Stimulated activated CD8-positive, alpha-beta memory T cell treated with anti-CD3 and anti-CD28 coated beads, Interleukin-12 subunit alpha, Interleukin-12 subunit beta, amount 100 ng/mL, for 24 hours (primary cell): ENCODE data around the gene HOXA4.

ENCODE experiments used
- DNase-seq: peaks from one replicate; pipeline ENCODE4 v3.0.0-alpha.2; 2020; ENCODE audit errors: extremely low read depth

HOXA4 gene

DNA sequence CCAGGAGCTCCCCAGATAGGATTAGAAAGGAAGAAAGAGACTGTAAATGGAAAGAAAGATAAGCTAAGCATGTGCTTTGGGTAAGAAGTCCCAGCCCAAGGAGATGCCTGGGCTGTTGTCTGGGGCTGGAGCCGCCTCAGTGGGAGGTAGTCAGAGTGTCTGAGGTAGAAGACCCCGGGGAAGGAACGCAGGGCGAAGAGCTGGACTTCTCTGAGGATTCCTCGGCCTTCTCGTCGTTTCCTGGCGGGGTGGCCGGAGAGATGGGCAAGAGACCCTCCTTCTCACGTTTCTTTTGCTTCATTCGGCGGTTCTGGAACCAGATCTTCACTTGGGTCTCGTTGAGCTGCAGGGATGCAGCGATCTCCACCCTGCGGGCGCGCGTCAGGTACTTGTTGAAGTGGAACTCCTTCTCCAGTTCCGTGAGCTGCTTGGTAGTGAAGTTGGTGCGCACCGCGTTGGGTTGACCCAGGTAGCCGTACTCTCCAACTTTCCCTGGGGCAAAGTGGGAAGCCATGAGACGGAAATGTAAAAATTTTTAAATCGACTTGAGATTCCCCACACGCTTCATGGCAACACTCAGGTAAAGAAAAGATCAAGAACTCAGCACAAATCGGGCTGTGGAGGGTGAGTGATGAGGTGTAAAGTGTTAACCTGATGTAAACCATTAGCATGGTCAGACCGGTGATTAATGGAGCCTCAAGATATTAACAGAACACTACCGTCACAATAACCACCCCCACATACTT lies 36.1 kb downstream of the HOXA4 start:
- no peak for DNase-seq

DNA sequence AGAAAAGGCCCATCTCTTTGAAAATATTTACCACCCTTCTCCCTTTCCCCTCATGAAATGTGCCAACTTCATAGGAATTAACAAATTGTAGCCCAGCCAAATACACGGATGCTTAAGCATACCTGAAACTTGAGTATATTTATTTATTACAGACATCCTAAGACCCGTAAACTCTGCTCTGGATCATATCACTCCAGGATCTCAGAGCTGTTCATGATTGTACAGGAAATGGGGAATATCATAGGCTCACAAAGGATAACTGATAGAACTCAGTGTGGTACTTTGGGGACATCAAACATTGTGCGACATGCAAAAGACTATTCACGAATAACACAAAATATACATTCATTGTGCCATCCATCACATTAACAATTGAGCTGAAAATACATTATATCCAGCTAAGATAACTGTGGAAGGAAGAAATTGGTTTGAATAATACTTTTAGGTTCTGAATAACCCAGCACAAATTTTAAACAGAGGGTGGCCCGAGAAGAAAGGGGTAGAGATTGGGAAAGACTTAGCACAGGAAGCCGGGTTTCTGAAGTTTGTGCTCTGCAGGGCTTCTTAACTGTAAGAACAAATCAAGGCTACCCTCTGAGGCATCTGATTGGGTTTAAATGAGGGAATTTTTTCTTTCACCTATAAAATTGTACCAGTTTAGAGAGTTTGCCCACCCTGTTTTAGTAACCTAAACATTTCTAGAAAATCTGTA lies 37.2 kb downstream of the HOXA4 start:
- DNase-seq: no peak

DNA sequence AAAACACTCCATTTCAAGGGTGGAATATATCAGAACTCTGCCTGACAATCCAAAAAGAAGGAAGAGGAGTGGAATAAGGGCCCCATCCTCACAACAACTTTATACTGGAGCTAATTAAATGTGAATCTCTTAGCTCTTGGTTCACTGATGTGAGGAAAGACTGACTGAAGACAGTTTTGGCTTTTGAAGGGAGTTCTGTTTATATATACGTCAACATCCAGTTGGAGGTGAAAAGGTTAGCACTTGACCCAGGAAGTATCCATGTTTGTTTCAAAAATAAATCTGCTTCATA lies 37.8 kb downstream of the HOXA4 start:
- DNase-seq: no peak

DNA sequence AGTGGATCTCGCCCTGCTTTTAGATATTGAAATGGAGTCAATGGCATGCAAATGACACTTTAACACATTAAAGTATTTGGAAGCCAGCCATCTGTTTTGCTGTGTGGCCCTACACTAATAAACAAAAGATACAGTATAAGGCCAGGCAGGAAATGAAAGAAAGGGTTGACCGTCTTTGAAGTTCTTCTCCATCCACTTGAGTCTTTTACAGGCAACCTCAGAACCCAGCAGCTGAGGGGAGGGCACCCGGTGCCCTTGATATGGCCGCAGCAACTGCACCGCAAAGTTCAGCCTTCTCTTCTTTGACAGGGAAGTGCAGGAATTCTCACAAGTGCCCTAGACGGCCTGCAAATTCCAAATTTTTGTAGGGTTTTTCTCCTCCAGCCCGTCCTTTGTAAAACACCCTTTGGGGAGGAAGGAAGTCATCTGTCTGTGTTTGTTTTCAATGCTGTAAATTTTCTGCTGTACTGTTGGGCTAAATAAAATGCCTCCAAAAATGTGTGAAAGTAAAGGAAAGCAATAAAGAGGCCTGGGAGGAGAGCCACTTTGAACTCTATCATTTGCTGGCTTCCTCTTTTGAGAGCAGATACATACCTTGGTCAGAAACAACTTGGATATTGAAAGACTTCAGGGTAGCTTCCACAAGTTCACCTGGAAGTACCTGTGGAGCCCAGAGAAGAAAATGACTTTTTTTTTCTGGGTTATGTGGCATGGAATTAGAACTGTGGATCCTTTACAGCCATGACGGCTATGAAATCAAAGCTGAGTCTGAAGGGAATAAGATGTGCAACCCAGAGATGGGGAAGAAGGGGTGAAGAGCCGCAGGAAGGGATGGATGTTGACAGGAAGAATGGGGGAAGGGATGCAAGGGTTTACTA lies 38.4 kb downstream of the HOXA4 start:
- DNase-seq: no peak

DNA sequence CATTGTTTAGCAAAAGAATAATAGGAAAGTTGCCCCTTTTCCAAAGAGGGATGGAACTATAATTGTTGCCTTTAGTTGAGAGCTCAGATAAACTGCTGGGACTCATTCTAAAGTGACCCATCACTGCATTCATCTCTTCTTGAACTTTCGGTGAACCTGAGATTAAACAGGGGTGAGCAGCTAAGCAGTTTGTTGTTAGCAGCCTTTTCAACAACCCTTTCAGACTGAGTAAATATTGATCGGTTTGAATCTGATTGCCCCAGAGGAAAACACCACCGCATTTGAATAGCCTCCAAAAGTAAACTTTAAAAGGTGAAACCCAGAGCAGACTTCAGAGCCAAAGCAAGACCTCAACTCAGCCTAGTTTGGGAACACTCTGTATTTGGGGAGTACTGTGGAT lies 39.5 kb downstream of the HOXA4 start:
- no peak for DNase-seq

DNA sequence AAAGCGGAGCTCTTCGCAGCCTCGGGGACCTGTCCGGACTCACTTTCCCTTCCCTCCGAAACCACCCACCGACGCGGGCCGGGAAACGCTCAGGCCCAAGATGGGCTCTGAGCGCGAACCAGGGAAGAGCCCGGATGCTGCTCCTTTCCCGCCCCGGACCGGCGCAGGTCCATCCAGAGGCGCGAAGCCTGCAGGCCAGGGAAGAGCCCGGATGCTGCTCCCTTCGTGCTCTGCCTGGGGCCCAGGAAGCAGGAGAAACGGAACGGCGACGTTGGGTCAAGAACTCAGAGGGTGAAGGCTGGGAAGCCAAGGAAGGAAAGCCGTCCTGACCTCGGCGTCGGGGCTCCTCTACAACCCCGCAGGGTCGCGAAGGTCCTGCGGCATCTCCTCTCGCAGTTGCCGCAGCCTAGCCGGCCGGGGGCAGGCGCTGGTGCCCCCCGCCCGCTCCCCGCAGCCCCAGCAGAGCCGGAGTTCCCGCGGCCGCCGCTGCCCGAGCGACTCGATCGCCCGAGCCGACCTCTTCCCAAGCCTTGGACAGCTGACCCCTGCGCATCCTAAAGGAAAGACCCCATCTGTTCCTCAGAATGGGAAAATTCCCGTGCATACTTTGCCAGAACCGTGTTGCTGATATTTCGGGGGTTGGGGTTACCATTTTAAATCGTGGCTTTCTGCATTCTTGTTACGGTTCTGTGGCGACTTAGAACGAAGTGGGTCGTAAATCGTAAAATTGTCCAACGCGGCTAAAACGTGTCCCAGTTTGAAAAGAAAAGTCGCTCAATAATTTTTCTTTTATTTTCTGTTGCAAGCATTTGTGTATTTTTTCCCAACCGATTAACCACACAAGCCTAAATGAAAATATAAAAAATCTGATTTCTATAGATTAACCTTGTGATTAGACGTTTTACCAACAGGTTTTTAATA lies 42.3 kb downstream of the HOXA4 start:
- no peak for DNase-seq

DNA sequence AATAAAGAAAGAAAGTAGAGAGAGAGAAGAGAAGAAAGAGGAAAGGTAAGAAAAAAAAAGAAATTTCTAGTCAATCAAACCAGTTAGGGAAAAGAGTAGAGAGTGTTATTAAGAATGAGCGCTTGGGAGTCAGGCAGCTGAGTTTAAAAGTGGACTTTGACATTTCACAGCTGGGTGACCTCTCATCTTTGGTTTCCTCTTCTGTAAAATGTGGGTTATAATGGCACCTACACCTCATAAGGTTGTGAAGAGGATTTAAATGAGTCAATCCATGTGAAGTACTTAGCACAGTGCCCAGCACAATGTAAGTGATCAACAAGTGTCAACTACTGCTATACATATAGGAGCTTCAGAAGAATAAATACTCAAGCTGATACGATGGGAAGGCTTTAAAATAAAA lies 46.9 kb downstream of the HOXA4 start:
- DNase-seq: no peak

DNA sequence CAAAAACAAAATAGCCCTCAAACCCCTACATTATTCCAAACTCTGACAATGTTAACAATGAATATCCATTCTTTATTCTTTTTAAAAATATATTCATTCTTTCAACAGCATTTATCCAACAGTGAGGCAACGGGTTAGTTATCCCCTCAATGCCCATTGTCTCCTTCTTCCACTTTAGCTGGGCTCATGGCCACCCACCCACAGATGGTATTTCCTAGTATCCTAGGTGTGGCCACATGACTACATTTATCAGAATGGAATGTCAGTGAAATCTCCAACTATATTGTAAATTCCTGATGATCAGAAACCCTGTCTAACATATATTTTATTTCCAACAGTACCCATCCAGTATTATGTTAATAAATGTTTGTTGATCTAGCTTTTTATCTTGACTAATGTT lies 48.4 kb downstream of the HOXA4 start:
- DNase-seq: no peak

DNA sequence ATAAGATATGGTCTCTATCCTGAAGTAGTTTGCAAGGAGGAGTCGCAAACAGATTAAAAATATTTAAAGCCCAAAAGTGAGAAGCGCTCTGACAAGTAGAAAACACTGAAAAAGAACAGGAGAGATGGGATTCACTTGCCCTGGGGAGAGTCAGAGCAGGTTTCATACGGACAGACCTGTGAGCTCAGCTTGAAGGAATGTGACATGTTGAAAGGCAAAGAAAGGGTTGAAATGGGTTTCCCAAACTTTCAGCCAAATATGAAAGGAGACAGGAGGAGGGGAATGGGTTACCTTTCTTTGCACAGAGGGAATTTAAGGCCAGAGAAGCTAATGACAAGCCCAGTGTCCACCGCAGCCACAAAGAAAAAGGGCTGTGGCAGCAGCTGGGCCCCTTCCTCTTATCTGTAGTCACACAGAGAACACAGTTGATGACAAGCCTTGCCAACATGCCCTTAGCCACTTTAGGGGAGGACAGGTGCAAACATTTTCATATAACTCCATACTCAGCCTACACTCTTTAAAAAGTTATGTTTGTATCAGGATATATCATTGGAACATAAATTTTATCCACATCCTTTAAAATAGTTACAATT lies 49.6 kb downstream of the HOXA4 start:
- DNase-seq: no peak

DNA sequence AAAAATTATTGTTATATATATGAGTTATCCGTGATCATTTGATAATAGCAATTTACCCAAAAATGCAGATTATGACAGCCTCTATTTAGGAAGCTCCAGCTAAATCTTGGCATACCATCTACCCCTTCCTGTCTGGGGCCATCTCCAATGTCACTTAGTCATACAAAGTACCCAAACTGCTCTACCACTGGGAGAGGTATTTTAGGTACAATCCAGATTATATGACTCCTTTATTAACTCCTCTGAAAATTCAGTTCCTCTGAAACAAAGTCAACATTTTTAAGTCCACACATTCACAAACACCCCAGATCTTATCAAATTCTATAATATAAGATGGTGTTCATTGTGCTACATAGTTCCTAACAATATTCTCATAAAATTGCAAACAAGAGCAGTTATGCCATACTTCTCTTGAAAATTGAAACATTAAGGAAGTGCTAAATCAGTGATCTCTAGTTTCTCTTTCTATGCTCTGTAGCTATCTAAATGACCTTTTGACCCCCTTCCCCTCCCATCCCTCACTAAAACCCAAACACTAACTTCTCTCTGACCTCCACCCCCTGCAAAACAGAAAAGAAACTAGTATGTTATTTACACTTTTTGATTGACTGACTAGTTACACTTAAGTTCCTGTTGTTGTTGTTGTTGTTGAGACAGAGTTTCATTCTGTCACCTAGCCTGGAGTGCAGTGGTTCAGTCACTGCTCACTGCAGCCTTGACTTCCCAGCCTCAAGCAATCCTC lies 51.2 kb downstream of the HOXA4 start:
- no peak for DNase-seq

DNA sequence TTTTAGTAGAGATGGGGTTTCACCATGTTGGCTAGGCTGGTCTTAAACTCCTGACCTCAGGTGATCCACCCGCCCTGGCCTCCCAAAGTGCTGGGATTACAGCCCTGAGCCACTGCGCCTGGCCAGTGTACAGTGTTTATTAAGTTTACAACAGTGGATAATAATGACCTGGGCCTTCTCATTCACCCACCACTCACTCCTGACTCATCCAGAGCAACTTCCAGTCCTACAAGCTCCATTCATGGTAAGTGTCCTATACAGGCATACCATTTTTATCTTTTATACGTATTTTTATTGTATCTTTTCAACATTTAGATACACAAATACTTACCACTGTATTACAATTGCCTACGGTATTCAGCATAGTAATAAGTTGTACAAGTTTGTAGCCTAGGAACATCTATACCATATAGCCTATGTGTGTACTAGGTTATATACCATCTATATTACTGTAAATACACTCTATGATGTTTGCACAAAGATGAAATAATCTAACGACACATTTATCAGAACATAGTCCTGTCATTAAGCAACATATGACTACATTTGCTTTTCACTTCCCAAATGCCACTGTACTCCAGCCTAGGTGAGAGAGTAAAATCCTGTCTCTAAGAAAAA lies 51.8 kb downstream of the HOXA4 start:
- DNase-seq: no peak
